ENCODE data around the gene TNF.

The TNF gene

DNA sequence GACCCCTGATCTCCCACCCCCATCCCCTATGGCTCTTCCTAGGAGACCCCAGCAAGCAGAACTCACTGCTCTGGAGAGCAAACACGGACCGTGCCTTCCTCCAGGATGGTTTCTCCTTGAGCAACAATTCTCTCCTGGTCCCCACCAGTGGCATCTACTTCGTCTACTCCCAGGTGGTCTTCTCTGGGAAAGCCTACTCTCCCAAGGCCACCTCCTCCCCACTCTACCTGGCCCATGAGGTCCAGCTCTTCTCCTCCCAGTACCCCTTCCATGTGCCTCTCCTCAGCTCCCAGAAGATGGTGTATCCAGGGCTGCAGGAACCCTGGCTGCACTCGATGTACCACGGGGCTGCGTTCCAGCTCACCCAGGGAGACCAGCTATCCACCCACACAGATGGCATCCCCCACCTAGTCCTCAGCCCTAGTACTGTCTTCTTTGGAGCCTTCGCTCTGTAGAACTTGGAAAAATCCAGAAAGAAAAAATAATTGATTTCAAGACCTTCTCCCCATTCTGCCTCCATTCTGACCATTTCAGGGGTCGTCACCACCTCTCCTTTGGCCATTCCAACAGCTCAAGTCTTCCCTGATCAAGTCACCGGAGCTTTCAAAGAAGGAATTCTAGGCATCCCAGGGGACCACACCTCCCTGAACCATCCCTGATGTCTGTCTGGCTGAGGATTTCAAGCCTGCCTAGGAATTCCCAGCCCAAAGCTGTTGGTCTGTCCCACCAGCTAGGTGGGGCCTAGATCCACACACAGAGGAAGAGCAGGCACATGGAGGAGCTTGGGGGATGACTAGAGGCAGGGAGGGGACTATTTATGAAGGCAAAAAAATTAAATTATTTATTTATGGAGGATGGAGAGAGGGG is 1.9 kb upstream of the TNF start:
- DNase-seq, result no peak

DNA sequence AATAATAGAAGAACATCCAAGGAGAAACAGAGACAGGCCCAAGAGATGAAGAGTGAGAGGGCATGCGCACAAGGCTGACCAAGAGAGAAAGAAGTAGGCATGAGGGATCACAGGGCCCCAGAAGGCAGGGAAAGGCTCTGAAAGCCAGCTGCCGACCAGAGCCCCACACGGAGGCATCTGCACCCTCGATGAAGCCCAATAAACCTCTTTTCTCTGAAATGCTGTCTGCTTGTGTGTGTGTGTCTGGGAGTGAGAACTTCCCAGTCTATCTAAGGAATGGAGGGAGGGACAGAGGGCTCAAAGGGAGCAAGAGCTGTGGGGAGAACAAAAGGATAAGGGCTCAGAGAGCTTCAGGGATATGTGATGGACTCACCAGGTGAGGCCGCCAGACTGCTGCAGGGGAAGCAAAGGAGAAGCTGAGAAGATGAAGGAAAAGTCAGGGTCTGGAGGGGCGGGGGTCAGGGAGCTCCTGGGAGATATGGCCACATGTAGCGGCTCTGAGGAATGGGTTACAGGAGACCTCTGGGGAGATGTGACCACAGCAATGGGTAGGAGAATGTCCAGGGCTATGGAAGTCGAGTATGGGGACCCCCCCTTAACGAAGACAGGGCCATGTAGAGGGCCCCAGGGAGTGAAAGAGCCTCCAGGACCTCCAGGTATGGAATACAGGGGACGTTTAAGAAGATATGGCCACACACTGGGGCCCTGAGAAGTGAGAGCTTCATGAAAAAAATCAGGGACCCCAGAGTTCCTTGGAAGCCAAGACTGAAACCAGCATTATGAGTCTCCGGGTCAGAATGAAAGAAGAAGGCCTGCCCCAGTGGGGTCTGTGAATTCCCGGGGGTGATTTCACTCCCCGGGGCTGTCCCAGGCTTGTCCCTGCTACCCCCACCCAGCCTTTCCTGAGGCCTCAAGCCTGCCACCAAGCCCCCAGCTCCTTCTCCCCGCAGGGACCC is 981 bp upstream of the TNF start:
- DNase-seq, result no peak

DNA sequence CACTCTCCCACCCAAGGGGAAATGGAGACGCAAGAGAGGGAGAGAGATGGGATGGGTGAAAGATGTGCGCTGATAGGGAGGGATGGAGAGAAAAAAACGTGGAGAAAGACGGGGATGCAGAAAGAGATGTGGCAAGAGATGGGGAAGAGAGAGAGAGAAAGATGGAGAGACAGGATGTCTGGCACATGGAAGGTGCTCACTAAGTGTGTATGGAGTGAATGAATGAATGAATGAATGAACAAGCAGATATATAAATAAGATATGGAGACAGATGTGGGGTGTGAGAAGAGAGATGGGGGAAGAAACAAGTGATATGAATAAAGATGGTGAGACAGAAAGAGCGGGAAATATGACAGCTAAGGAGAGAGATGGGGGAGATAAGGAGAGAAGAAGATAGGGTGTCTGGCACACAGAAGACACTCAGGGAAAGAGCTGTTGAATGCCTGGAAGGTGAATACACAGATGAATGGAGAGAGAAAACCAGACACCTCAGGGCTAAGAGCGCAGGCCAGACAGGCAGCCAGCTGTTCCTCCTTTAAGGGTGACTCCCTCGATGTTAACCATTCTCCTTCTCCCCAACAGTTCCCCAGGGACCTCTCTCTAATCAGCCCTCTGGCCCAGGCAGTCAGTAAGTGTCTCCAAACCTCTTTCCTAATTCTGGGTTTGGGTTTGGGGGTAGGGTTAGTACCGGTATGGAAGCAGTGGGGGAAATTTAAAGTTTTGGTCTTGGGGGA is 754 bp downstream of the TNF start:
- no peak for DNase-seq

DNA sequence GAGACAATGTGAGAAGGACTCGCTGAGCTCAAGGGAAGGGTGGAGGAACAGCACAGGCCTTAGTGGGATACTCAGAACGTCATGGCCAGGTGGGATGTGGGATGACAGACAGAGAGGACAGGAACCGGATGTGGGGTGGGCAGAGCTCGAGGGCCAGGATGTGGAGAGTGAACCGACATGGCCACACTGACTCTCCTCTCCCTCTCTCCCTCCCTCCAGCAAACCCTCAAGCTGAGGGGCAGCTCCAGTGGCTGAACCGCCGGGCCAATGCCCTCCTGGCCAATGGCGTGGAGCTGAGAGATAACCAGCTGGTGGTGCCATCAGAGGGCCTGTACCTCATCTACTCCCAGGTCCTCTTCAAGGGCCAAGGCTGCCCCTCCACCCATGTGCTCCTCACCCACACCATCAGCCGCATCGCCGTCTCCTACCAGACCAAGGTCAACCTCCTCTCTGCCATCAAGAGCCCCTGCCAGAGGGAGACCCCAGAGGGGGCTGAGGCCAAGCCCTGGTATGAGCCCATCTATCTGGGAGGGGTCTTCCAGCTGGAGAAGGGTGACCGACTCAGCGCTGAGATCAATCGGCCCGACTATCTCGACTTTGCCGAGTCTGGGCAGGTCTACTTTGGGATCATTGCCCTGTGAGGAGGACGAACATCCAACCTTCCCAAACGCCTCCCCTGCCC is 1.7 kb downstream of the TNF start:
- DNase-seq, result no peak

DNA sequence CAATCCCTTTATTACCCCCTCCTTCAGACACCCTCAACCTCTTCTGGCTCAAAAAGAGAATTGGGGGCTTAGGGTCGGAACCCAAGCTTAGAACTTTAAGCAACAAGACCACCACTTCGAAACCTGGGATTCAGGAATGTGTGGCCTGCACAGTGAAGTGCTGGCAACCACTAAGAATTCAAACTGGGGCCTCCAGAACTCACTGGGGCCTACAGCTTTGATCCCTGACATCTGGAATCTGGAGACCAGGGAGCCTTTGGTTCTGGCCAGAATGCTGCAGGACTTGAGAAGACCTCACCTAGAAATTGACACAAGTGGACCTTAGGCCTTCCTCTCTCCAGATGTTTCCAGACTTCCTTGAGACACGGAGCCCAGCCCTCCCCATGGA is 2.2 kb downstream of the TNF start:
- DNase-seq, result no peak

DNA sequence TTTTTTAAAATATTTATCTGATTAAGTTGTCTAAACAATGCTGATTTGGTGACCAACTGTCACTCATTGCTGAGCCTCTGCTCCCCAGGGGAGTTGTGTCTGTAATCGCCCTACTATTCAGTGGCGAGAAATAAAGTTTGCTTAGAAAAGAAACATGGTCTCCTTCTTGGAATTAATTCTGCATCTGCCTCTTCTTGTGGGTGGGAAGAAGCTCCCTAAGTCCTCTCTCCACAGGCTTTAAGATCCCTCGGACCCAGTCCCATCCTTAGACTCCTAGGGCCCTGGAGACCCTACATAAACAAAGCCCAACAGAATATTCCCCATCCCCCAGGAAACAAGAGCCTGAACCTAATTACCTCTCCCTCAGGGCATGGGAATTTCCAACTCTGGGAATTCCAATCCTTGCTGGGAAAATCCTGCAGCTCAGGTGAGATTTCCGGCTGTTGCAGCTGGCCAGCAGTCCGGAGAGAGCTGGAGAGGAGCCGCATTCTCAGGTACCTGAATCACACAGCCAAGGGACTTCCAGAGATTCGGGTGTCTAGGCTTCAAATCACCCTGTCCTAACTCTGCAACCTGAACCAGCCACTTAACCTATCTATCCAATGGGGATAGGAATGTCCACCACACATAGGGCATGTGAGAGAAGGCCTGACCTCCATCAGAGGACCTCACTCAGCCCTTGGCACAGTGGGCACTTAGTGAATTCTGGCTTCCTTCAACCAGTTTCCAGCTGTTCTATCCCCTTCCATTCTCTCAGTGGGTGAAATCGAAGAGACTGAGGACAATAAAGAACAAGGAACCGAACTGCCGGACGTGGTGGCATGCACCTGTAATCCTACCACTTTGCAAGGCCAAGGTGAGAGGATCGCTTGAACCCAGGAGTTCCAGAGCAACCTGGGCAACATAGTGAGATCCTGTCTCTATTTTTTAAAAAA is 3.1 kb downstream of the TNF start:
- DNase-seq, result no peak

DNA sequence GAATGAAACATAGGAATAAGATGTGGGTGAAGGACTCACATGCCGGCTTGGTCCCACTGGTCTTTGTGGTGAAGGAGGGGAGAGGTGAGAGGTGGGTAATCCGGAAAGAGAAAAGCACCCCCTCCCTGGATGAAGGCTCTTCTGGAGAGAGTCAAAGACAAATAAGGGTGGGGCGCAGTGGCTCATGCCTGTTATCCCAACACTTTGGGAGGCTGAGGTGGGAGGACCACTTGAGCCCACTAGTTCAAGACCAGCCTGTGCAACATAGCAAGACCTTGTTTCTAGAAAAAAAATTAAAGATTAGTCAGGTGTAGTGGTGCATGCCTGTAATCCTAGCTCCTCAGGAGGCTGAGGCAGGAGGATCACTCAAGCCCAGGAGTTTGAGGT is 3.7 kb downstream of the TNF start:
- DNase-seq, result no peak

DNA sequence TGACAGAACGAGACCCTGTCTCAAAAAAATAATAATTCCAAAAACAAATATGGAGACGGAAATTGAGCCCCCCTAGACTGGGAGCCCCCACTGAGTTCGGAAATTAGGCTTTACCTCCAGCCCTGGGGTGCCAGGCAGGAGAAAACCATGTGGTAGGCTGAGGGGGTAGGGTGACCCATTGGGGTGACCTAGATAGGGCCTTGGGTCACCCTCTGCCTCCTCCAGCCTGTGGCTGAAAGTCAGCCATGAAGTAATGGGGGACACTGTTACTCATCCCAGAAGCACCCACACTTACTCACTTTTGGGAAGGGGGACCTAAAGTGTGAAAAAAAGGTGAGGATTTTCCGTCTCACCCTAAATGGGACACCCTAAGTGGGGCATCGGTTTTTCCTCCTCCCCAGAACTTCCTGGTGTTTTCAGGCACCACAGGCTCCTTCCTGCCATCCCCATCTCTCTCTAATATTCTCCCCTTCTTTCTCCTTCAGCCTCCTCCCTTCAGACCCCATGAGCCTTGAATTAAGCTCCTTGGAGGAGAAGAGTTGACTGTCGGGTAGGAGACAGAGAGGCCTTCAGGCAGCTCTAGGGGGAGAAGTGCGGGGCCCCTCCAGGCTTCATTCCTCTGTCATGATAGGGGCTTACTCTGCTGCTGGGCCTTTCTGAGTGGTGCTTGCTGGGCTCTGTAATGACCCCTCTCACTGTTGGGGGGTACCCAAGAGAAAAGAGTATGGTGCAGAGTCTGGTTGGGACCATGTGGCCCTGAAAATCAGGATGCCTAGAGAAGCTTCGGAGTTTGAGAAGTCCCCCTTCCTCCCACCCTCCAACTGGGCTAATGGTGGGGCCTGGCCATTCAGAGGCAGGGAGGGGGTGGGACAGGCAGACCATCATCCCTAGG is 4.4 kb downstream of the TNF start:
- no peak for DNase-seq

DNA sequence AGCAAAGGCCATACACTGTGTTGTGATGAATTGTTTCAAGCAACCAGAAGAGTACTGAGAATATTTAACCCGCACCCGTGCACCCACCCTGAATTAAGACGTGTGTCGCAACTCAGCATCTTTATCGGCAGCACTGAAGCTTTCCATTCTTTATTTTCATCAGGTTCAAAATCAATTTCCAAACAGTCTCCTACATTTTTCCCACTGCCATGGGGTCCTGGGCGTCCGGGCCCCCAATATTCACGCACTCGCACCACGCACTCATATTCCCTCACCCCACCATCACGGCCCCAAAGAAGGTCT is 5.0 kb downstream of the TNF start:
- no peak for DNase-seq

DNA sequence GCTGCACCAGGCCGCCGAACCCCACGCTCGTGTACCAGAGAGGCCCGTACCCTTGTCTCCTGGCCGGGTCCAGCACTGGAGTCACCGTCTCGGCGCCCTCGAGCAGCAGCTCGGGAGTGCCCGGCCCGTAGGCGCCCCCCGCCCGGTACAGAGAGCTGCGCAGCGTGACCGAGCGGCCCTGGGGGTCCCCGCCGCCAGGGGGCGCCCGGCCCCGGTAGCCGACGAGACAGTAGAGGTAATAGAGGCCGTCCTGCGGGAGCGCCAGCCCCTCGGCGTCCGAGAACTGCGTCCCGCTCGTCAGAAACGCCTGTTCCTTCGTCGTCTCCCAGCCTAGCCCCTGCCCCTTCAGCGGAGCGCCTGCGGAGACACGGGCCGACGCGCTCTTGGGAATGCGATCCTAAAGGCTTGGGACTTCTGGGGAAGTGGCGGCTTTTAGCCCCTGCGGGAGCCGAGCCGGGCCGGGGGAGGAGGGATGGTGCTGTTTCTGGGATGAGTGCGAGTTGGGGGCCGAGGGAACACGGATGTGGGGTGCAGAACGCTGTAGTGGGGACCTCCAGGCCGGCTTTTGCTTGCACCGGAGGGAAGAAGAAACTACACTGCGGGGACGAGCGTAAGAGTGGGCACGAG is 5.6 kb downstream of the TNF start:
- DNase-seq, result peak; percentile 93

DNA sequence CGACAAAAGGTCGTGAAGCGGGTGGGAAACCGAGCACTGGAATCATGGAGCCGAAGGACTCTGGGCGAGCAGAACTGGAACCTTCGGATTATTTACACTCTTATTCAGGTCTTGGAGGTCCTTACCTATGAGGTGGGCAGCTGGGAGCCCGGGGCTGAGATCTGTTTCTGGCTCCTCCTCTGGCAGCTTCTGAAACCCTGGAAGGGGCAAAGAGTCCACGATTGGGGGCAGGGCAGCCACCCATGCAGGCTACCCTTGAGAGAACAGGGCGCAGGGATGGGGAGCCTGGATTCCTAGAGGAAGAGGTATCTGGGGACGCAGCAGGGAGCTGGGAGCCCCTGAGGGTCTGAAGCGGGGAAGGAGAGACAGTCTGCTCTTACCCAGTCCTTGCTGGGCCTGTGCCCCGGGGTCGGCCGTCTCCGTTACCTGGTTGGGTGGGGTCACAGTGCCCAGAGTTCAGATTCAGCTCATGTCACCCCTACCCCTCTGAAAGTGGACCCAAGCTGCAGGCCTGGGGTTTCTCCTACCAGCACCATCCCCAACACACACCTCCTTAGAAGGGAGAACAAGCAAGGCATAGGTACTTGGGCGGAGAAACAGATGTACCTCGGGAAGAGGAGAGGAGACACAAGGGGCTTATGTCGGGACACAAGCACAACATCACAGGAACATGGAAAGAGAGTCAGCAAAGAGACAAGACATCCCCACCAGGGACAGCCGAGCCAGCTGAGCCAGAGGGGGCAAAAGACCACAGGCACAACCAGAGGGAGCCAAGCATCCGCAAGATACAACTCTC is 6.3 kb downstream of the TNF start:
- no peak for DNase-seq

DNA sequence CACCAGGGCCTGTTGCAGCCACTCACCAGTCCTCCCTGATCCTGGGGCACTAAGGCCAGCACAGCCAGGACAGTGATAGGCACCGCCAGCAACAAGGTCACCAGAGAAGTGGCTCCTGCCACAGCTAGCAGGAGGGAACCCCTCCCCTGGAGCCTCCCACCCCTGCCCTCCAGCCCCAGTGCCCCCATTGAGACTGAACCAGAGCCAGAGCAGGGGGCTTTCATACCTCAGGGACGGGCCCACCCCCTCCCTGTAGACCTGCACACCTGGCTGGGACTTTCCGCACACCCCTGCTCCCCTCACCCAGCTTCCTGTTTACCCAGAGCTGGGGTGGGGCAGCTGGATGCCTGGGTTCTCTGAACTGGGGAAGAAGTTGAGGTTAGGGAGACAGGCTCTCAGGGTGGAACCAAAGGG is 6.9 kb downstream of the TNF start, which contains the start of gene LTB:
Gene LTB, minus strand, starts transcription at position 195 of the 414 bp plus-strand sequence. Its CDS starts 7 bp downstream, at position 188.
- DNase-seq, result no peak

DNA sequence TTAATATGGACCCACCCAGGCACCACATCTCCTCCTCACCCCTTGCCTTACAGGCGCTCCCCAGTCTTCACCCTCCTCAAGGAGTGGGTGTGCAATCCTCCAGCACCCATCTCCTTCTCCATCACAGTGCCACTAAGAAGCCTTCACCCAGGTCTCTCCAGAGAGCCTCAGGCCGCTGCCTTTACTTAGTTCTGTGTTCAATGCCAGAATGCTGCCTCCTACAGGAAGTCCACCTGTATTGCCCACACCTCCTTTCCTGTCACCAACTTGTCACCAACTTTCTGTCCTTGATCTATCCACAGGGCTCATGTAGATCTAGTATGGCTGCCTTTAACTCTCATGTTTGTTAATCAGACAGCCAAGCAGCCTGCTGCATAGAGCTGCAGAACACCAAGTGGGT is 10.1 kb downstream of the TNF start:
- DNase-seq, result peak; percentile 73

DNA sequence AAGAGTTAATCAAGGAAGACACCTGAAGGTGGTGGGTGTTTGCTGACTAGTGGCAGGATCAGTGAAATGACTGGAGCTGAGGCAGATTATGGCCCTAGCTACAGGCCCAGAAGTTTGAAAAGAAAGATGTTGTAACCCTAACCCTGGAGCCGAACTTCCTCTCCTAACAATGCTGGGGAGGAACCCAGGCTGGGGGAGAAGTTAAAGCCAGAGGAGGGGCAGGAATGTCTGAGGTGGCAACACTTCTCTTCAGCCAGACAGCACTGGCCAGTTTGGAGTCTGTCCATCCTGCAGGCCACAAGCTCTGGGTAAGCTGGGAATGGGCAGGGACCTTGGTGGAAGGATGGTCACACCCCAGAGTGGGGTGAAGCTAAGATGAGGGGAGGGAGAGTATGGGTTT is 10.6 kb downstream of the TNF start, which contains the start of gene LST1:
Gene LST1, plus strand, starts transcription at position 270 of the 400 bp plus-strand sequence. CDS start 1,023 bp downstream, outside the sequence.
- DNase-seq, result peak; percentile 63

DNA sequence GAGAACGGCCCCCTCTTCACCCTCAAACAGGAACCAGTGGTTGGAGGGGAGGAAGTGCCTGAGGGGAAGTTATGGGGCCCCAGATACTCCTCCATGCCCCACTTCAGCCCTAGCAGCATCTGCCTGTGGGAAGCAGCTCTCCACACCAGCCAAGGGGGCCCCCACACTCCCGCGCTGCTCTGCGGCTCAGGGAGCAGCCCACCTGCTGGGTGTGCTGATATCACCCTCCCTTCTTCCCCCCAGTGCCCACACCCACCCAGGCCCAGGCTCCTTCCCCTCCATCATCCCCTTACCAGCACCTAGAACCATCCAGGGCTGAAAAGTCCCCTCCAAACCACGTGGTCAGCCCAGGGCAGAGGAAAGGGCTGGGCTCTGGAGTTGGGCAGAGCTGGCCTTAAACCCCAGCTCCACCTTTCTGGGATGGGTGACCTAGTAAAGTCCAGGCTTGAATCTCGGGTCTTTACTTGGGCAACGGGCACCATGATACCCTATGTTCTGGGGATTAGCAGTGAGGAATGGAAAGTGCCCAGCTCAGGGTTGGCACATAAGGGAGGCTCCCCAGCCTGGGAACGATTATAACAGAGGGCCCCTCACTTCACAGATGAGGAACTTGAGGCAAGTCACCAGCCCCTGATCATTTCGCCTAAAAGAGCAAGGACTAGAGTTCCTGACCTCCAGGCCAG is 11.4 kb downstream of the TNF start:
- DNase-seq, result peak; percentile 49

DNA sequence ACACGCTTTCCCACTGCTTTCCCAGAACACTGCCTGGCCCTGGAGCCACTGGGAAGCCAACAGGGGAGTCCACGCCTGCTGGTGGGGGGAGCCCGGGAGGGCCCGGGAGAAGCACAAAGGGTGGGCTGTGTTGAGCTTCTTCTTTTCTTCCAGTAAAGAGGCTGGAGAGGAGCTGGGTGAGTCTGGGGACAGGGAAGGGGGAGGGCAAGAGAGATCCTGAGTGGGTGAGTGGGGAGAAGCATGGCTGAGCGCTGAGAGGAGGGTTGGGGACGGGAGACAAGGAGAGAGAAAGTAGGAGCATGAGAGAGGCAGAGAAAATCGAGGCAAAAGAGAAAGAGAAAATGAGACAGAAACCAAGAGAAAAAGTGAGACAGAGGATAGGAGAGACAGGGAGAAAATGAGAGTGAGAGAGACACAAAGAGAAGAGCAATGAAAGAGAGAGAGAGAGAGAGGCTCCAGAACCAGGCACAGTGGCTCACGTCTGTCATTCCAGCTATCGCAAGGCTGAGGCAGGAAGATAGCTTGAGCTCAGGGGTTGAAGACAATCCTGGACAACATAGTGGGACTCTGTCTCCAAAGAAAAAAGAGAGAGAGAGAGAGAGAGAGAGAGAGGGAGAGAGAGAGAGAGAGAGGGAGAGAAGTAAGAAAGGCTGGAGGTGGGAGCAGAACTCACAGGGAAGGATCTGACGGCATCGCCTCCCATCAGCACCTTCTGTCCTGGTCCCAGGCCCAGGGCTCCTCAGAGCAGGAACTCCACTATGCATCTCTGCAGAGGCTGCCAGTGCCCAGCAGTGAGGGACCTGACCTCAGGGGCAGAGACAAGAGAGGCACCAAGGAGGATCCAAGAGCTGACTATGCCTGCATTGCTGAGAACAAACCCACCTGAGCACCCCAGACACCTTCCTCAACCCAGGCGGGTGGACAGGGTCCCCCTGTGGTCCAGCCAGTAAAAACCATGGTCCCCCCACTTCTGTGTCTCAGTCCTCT is 12.7 kb downstream of the TNF start:
- no peak for DNase-seq

Data from OCI-M1 (cell line).